HEK293 (cell line): ENCODE data around the gene P2RY13.

Source experiments
- KLF1 ChIP-seq: fragments of 450-650 bp; formaldehyde crosslinking; IDR thresholded peaks from 2 replicates; pipeline ENCODE4 v1.5.1; 2016; ENCODE audit warnings: missing biosample characterization, missing genetic modification characterization
- RBAK ChIP-seq: fragments of 450-650 bp; formaldehyde crosslinking; IDR thresholded peaks from 2 replicates; pipeline ENCODE4 v1.5.1; 2016; ENCODE audit warnings: missing biosample characterization, missing genetic modification characterization
- SCRT1 ChIP-seq: fragments of 450-650 bp; formaldehyde crosslinking; IDR thresholded peaks from 2 replicates; pipeline ENCODE4 v1.5.1; 2016; ENCODE audit warnings: missing biosample characterization, missing genetic modification characterization, borderline replicate concordance
- YY1 ChIP-seq: fragments of 450-650 bp; formaldehyde crosslinking; IDR thresholded peaks from 2 replicates; pipeline ENCODE4 v1.5.1; 2018; ENCODE audit warnings: missing biosample characterization, missing genetic modification characterization
- TF ChIP-seq, protein P1 (sequence below): fragments of 450-650 bp; formaldehyde crosslinking; IDR thresholded peaks from 2 replicates; pipeline ENCODE4 v1.5.1; 2016; ENCODE audit warnings: missing biosample characterization, missing genetic modification characterization
- TF ChIP-seq, protein P2 (sequence below): fragments of 450-650 bp; formaldehyde crosslinking; conservative IDR thresholded peaks from 2 replicates; pipeline ENCODE4 v1.5.1; 2016; ENCODE audit warnings: low read depth, missing biosample characterization, missing genetic modification characterization
- TF ChIP-seq, protein P3 (sequence below): fragments of 450-650 bp; formaldehyde crosslinking; IDR thresholded peaks from 2 replicates; pipeline ENCODE4 v1.5.1; 2016; ENCODE audit warnings: missing biosample characterization, missing genetic modification characterization

DNA sequence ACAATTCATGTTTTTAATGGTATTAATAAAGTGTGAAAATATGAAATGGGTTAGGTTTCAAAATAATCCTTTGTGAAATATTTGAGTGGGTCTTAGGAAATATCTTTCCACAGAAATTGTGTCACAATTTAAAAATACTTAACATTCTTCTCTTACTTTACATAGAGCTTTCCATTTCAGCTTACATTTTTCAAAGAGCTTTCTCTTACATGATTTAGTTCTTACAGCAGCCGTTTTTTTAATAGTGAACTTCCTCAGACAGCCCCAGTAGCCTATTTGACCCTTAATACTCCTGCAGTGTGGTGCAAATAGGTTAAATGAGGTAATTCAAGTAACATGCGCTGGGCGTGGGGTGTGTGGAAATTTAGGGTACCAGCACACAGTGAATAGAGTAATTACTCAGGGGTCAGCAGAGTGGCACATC is 33.4 kb upstream of the P2RY13 start:
- TF ChIP-seq, protein P1, sequence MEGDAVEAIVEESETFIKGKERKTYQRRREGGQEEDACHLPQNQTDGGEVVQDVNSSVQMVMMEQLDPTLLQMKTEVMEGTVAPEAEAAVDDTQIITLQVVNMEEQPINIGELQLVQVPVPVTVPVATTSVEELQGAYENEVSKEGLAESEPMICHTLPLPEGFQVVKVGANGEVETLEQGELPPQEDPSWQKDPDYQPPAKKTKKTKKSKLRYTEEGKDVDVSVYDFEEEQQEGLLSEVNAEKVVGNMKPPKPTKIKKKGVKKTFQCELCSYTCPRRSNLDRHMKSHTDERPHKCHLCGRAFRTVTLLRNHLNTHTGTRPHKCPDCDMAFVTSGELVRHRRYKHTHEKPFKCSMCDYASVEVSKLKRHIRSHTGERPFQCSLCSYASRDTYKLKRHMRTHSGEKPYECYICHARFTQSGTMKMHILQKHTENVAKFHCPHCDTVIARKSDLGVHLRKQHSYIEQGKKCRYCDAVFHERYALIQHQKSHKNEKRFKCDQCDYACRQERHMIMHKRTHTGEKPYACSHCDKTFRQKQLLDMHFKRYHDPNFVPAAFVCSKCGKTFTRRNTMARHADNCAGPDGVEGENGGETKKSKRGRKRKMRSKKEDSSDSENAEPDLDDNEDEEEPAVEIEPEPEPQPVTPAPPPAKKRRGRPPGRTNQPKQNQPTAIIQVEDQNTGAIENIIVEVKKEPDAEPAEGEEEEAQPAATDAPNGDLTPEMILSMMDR (tag by site-specific recombination) = no peak
- TF ChIP-seq YY1 (tag by site-specific recombination) (no peak), SCRT1 (tag by site-specific recombination) (no peak), RBAK (tag by site-specific recombination) (no peak), KLF1 (no peak)
- TF ChIP-seq, protein P2, sequence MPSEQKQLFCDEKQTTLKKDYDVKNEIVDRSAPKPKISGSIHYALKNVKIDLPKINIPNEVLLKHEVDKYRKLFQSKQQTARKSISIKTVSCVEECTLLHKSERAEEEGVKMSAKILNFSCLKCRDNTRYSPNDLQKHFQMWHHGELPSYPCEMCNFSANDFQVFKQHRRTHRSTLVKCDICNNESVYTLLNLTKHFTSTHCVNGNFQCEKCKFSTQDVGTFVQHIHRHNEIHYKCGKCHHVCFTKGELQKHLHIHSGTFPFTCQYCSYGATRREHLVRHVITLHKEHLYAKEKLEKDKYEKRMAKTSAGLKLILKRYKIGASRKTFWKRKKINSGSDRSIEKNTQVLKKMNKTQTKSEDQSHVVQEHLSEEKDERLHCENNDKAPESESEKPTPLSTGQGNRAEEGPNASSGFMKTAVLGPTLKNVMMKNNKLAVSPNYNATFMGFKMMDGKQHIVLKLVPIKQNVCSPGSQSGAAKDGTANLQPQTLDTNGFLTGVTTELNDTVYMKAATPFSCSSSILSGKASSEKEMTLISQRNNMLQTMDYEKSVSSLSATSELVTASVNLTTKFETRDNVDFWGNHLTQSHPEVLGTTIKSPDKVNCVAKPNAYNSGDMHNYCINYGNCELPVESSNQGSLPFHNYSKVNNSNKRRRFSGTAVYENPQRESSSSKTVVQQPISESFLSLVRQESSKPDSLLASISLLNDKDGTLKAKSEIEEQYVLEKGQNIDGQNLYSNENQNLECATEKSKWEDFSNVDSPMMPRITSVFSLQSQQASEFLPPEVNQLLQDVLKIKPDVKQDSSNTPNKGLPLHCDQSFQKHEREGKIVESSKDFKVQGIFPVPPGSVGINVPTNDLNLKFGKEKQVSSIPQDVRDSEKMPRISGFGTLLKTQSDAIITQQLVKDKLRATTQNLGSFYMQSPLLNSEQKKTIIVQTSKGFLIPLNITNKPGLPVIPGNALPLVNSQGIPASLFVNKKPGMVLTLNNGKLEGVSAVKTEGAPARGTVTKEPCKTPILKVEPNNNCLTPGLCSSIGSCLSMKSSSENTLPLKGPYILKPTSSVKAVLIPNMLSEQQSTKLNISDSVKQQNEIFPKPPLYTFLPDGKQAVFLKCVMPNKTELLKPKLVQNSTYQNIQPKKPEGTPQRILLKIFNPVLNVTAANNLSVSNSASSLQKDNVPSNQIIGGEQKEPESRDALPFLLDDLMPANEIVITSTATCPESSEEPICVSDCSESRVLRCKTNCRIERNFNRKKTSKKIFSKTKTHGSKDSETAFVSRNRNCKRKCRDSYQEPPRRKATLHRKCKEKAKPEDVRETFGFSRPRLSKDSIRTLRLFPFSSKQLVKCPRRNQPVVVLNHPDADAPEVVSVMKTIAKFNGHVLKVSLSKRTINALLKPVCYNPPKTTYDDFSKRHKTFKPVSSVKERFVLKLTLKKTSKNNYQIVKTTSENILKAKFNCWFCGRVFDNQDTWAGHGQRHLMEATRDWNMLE (tag by site-specific recombination) = no peak
- TF ChIP-seq, protein P3, sequence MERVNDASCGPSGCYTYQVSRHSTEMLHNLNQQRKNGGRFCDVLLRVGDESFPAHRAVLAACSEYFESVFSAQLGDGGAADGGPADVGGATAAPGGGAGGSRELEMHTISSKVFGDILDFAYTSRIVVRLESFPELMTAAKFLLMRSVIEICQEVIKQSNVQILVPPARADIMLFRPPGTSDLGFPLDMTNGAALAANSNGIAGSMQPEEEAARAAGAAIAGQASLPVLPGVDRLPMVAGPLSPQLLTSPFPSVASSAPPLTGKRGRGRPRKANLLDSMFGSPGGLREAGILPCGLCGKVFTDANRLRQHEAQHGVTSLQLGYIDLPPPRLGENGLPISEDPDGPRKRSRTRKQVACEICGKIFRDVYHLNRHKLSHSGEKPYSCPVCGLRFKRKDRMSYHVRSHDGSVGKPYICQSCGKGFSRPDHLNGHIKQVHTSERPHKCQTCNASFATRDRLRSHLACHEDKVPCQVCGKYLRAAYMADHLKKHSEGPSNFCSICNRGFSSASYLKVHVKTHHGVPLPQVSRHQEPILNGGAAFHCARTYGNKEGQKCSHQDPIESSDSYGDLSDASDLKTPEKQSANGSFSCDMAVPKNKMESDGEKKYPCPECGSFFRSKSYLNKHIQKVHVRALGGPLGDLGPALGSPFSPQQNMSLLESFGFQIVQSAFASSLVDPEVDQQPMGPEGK = no peak
